Limb (tissue), 2 donors: ENCODE results near the gene TEX29.

Experiments
- DNase-seq, 2 donors: peaks; one replicate each; pipeline ENCODE4 v3.0.0-alpha.2; 2016; ENCODE audit errors: extremely low spot score in 2 of 2

The TEX29 gene

DNA sequence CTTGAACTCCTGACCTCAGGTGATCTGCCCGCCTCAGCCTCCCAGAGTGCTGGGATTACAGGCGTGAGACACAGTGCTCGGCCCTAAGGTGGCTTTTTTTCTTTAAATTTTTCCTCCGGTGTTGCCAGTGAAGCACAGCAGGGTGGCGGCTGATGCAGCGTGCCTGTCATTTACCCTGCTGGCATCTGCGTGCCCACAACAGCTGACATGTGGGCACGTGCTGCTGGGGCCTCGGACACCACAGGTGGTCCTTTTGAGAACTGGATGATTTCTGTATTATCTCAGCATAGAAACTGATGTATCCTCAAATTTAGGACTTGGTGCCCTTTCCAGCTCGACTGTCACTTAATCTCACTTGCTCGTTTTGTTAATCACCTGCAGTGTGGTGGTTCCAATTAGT, 31.2 kb upstream of the TEX29 start:
- DNase-seq = no peak

DNA sequence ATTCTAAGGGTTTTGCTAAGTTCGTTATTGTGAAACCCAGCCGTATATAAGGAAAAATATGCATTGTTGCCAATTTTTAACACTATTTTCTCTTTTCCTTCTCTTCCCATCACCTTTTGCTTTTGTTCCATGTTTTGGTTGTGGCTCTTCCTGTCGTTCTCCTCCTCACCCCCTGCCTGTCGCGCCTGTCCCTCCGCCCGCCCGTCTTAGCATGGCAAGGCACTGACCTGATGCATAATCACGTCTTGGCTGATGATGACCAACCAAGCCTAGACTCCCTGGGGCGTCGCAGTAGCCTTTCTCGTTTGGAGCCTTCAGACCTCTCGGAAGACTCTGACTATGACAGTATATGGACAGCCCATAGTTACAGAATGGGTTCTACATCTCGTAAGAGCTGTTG, 28.5 kb upstream of the TEX29 start:
- DNase-seq = no peak

DNA sequence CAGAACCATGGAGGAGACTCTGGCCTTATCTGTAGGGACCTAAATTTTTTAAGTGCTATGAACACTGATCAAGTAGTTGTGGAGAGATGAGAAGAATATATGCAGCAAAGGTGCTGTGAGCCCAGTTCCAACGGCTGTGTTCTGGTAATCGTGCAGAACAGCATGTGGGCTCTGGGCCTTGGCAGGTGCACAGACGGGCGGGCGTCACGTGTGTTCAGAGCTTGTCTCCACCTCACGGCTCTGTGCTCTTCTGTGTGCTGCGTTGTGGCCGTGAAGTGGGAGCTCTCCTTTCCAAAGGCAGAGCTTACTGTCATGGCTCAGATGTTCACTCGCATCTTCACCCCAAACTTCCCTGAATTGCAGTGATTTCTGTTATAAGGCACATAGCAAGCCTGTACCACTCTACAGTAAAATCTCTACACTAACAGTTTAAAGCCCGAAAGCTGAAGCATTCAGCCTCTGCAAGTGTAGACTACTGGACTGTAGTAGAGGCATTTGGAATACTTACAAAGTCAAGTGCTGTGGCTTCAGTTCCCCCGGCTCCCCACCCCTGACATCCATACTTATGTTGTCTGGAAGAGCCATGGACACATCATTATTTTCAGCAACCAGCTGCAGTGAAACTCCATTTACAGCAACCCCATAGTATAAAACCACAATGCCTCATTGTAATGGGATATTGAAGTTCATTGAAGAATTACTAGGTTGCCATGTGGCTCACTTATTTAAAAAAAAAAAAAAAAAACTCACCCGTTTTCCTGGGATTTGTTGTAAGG, 27.5 kb upstream of the TEX29 start:
- DNase-seq = no peak

DNA sequence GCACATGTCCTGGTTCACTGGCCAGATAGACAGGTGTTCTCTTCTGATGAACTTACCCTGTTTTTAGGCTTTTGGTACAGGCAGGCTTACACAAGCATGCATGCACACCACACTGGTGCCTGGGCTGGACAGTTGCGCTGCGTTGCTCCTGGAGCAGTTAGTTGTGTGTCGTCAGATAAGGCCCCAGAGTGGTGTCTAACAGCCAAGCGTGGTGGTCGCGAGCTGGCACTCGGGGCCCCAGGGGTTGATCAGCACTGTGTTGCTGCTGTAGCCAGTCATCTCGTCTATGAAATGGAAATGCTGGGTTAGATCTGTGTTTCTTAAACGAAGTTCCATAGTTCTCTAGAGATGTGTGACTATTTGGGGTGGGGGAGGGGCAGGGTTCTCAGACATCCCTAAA, 24.6 kb upstream of the TEX29 start:
- DNase-seq = no peak

DNA sequence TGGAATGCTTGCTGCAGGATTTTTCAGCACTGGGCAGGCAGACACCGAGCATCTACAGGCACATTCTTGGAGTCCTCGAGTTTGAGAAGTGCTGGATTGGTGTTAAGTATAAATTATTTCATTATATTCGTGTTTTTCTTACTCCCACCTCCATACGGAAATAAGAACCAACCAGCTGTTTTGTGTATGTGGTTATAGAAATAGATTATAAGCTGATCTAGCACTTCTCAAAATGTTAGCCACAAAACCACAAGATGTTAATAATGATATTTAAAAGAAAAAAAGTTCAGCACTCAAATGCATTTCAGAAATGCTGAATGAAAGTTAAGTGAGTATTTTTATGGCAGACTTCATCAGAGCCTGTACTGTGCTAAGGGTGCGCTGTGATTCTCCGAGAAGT, 24.0 kb upstream of the TEX29 start:
- no peak for DNase-seq

DNA sequence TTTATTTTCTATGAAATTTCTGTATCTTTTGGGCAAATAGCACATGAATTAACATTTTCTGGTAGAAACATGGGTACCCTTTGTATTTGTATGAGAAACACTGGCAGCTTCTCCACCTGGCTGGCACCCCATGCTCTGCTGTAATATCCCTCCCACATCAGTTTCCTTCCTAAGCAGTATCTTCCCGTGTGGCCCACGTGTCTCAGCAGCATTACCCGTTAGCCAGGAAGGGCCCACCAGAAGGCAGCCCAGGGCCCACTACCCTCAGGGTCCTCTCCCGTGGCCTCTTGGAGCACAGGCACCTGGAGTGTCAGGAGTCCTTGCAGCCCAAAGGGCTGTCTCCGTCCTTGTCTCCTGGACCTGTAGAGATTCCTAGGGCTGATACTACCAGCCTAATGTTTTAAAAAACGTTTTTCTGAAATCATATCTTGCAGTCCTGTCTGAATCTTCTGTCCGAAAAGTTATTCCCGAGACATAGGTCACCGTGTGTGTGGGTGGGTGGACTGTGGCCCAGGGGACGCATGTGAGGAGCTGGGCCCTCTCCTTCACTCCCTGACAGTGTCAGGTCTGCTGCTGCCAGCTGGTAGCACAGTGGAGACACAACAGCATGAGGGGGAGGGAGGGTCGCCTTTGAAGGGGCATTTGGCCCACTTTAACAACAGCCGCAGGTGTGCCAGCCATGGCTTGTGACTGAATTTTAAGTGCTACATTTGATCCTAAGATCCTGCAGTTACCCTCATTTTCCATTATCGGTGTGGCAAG, 22.0 kb upstream of the TEX29 start:
- DNase-seq = no peak

DNA sequence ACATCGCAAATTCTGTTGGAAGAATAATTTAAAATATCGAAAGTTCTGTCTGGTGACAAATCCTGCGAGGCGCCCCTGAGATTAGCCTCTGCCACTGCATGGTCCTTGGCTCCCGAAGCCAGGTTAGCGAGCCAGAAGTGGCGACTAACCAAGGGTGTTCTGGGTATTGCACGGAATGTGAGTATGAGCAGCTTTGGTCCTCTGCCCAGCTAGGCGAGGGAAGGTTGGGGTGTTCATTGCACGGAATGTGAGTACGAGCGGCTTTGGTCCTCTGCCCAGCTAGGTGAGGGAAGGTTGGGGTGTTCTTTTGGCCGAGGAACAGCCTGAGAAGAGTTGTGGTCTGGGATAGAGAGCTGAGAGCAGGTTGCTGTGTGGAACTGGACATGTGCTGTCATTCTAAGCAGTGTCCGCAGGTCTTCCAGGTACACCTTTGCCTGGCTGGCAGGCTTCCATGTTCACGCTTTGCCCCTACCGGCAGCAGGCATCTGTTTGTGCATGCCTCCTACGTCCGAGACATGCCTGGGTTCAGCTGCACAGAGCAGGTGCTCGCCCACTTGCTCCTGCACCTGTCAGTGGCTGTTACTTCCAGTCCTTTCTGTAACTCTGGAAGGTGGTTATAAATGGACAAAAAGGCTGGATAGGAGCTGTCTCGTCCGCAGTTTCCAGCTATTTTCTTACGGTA, 18.3 kb upstream of the TEX29 start:
- DNase-seq = peak in 1 of 2 donors; percentile 29

DNA sequence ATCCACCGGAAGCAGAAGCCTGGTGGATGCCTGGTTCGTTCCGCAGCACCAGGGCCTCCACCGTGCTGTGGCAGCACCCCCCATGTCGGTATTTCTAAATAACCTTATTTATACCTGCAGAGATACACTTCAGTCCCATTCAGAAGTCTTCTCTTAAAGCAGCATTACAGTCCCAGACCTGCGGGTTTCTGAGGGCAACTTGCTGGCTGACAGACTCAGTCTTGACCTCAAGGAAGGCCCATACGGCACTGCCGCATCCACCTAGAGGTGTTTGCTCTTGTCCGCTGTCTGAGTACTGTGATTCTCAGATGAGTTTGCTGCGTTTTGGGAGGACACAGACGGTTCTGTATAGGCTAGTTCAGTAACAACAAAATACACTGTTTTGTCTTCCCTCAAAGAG, 16.9 kb upstream of the TEX29 start:
- no peak for DNase-seq

DNA sequence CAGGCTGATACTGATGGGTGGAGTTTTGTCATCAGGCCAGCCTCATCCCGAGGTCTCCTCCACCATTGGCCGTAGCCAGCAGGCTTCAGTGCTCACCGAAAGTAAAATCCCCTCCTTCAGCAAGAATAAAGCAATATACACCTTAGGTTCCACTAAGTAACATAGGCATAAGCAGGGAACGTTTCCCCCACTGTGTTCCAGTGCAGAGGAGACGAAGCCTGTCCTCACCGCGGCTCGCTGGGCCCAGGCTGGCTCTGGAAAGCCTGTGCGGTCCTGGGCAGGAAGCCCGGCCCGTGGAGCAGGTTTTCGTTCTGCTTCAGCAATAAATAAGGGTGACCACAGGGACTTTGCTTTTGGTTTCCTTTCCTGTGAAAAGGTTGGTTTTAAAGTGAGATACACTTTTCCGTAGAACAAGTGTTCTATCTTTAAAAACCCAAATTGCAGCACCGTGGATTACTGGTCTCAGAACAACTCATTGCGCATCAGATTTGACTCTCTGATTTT, 16.3 kb upstream of the TEX29 start:
- peak in 1 of 2 donors; percentile 12 for DNase-seq

DNA sequence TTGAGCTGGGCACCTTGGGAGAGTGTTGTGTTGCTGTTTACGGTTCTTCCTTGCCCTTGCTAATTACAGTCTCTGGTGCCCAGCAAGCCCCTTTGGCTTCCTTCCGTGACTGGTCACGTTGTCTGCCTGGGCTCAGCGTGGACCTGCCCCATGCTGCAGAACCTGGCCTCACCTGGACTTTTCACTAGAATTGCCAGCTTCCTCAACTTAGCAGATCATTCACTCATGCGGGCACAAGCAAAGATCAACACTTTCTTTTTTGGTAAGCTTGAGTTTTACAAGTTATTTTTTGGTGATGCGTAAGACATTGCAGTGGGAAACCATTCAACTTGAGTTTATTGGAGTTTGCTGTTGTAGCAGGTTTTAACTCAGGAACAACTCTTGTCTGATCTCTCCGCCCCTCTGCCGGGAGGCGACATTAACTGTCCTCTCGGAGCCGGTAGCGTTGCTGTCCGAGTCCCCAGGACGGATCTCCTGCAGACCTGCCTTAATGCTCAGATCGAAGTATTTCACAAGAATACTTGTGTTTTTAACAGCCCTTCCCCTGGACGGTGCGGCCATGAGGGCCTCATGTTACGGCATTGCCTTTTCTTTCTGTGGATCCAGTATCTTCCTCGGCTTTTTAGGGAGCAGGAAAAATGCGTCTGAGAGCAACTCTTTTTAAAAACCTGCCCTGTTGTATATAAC, 15.7 kb upstream of the TEX29 start:
- DNase-seq = no peak

DNA sequence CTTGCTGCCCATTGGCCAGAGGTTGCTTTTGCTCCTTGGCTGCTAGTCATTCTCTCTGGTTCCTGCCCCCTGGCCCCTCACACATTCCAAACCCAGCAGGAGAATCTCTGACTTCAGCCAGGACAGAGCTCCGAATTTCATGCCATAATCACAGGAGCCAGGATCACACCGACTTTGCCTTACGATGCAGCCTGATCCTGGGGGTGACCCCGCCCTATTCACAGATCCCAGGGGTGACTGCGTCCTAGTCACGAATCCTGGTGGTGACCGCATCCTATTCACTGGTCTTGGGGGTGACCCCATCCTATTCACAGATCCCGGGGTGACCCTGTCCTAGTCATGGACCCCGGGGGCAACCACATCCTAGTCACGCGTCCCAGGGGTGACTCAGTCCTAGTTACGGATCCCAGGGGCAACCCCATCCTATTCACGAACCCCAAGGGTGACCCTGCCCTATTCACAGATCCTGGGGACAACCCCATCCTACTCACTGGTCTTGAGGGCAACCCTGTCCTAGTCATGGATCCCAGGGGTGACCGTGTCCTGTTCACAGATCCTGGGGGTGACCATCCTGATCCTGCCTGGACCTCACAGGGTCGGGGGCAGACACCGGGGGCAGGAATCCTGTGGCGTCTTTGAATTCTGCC, 7.4 kb upstream of the TEX29 start:
- DNase-seq = no peak

DNA sequence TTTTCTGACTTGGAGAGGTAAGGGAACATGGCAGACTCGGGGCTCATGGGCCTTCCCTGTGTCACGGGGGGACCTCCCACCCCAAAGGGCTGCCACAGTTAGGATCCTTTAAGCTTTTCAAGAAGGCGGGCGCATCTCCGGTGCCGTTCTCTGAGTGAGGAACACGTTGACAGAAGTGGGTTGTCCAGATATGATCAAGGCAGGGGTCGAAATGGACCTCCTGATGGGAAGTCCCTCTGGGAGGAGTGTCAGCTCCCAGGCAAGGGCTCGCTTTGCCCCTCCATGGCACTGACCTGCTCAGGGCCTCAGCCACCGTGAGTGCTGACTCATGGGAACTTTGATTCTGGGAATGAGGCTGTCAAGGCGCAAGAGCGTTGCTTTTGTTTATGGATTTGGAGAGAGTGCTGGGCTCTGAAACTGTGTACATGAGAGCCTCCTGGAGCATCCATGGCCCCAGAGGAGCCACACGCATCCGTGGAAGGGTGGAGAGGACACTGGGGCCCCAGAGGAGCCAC, 6.5 kb upstream of the TEX29 start:
- DNase-seq = no peak

DNA sequence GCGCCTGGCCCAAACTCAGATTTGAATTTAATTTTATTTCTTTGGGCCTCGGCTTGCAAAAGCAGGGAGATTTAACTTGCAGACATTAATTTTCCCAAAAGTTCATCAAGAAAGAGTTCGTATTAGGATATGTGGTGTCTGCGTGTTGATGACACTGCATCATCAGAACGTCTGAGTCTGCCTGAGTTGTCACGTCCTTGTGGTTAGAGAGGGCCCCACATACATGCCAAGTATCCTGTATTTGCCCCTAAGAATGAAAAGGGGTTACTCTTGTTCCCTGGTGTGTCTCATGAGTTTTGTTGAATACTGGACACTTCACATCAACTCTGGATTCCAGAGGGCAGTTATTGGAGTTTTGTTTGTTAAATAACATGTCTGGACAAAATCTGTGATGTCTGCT, 5.6 kb upstream of the TEX29 start:
- DNase-seq = no peak

DNA sequence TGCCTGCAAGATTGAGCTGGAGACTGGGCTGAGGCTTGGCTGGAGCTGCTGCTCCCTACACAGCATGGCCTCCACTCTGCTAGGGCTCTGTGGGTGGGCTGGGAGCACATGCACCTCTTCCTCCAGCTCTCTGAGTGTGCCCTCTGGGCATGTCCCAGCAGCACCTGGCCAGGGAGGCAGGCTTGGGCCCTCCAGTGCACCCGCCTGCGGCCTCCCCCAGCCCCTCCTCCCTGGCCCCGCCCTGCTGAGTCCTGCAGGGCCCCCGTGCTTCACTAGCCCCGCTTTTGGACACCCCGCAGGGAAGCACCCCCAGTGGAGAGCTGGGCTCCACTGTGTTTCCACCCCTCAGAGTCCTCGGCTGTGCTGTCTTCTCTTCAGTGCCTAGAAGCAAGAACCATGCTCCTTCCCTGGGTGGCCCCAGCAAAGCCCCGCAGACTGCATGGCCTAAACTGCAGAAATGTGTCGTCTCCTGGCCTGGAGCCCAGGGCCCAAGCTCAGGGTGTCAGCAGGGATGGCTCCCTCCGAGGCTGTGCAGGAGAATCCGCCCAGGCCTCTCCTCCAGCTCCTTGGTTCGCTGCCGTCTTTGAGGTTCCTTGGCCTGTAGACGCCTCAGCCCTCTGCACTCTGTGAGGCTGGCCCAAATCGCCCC, 5.0 kb upstream of the TEX29 start:
- DNase-seq = no peak

DNA sequence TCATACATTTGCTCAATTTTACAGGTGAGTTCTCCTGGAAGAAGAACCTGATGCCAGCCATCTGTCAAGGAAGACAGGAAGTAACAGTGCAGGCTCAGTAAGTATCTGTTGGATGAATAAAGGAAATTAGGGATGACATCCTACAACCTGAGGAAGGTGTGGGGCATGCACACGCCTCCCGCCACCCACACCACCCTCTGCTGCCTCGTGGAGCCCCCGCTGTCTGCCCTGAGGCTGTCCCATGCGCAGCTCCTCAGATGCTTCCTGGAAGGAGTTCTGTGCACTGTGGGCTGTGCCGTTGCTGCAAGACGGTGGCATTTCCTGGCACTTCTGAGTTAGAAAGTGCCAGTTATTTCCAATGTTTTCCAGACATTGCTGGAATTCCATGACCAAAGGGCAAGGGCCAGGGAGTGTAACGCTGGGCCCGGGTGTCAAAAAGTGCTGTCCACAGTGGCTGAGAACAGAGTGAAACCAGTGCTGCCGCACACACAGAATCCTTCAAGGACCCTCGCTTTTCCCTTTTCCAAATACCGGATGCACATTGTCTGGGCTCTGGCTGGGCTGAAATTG, 4.2 kb upstream of the TEX29 start:
- DNase-seq = no peak

DNA sequence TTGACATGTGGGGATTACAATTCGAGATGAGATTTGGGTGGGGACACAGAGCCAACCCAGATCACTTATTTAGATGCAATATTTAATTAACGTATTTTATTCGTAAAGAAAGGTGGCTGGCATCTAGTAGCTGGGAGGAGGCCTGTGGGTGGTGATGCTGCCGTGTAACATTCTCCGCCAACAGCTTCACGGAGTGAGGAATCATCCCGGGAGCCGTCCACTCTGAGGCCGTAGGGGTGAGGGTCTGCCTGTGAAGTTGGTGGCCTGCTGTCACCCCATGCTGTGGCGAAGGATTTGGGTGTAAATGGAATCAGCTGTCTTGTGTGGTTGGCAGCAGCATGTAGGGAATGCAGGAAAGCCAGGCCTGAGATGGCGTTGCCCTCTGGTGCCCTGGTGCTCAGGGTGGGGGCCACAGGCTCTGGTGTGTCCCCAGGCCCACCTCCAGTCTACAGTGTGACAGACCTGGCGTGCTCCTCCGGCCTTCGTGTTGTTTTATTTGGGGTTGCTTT, 3.3 kb upstream of the TEX29 start:
- no peak for DNase-seq

DNA sequence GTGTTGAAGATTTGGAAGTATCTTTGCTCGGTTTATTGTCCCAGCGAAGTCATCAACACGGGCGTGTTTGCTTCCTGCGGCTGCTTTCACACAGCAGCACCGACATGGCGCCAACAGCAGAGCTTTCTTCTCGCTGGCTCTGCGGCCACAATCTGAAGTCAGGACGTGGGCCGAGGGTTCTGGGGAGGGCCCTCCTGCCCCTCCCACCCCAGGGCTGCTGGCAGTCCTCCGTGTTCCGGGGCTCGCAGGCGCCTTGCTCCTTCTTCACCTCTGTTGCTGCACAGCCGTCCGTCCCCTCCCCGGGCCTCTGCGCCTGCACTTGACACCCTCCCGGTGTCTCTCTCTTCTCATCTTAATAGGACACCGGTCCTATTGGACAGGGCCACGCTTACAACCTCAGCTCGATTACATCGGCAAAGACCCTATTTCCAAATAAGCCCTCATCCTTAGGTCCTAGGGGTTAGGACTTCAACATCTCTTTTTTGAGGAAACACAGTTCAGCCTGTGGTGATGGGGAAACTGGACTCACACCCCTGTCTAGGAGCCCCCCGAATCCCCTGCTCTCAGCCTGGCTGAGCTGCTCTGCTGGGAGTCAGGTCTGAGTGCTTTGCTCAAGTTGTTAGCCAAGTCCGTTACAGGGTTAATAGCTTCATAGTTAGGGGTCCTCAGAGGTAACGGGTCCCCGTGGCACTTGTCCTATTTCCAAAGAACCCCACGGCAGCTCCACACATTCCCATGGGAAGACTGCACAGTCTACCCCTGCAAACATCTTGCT, 2.7 kb upstream of the TEX29 start:
- no peak for DNase-seq

DNA sequence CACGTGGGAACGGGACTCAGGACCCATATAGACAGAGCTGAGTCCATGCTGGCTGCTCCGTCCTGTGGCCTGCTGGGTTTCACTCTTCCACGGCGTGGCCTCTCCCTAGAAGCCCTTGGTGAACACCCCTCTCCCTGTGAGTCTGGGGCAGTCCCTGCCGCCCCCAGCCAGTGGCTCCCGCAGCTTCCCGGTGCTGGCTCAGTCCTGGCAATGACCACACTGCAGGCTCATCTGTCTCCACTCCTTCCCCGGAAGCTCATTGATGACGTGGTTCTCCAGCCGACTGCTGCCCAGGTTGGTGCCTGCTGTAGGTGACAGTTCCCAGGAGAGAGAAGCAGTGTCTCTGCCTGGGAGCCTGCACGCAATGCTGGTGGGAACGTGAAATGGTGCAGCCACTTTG, 2.1 kb upstream of the TEX29 start:
- peak in 1 of 2 donors; percentile 17 for DNase-seq

DNA sequence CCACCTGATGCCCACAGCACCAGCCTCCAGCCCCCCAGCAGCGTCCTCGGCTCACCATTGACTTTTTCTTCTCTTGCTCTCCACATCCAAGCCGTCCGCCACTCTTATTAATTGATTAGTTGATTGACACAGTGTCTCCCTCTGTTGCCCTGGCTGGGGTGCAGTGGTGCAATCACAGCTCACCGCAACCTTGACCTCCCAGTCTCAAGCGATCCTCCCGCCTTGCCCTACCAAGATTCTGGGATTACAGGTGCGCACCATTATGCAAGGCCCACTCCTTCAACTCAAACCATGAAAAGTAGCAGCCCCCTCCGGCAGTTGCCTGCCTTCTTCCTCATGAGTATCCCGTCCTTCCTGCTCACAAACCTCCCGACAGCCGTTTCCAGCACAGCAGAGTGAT, 921 bp upstream of the TEX29 start:
- DNase-seq = no peak
